ENCODE data around the gene PITX3. TPM values are rescaled to one million over a fixed set of nuclear protein-coding genes. Genes with fewer than 3 reads are reported as not detected.

PITX3 gene
- total RNA-seq, 1 donor from 2014 or later: not detected

GRCh38 chr10:102241032-102241443 is 274 bp downstream of the PITX3 start:
- no peak for DNase-seq (ENCODE audit: low read depth, low spot score)
- Mint-ChIP-seq H3K9me3 (no peaks in the 10 kb centered on the region), H3K27ac (ENCODE audit: unreplicated experiment) (no peak overlapping the region), H3K4me1 (peaks cover 36% of the 10 kb centered on the region), H3K4me3 (peak overlapping the region; percentile 79), H3K36me3 (ENCODE audit: low read depth) (no peaks in the 10 kb centered on the region), H3K27me3 (ENCODE audit: low read depth) (peaks cover 69% of the 10 kb centered on the region)
- TF ChIP-seq CTCF (conservative IDR thresholded peaks at IDR 0.05): no peak

GRCh38 chr10:102240467-102241031 is 763 bp downstream of the PITX3 start:
- DNase-seq (ENCODE audit: low read depth, low spot score): no peak
- Mint-ChIP-seq H3K27ac (ENCODE audit: unreplicated experiment) (no peak overlapping the region), H3K27me3 (ENCODE audit: low read depth) (peaks cover 74% of the 10 kb centered on the region), H3K36me3 (ENCODE audit: low read depth) (no peaks in the 10 kb centered on the region), H3K4me1 (peaks cover 31% of the 10 kb centered on the region), H3K4me3 (peak overlapping the region; percentile 79), H3K9me3 (no peaks in the 10 kb centered on the region)
- TF ChIP-seq CTCF (conservative IDR thresholded peaks at IDR 0.05): no peak

GRCh38 chr10:102237711-102238252 is 3.5 kb downstream of the PITX3 start:
- DNase-seq (ENCODE audit: low read depth, low spot score): no peak
- no peak for TF ChIP-seq CTCF (conservative IDR thresholded peaks at IDR 0.05)
- Mint-ChIP-seq H3K27ac (ENCODE audit: unreplicated experiment) (no peak overlapping the region), H3K4me1 (peaks cover 14% of the 10 kb centered on the region), H3K27me3 (ENCODE audit: low read depth) (peaks cover 93% of the 10 kb centered on the region), H3K36me3 (ENCODE audit: low read depth) (no peaks in the 10 kb centered on the region), H3K9me3 (no peaks in the 10 kb centered on the region), H3K4me3 (no peak overlapping the region)

GRCh38 chr10:102236006-102236405 is 5.3 kb downstream of the PITX3 start:
- Mint-ChIP-seq H3K27ac (ENCODE audit: unreplicated experiment) (no peak overlapping the region), H3K9me3 (no peaks in the 10 kb centered on the region), H3K36me3 (ENCODE audit: low read depth) (no peaks in the 10 kb centered on the region), H3K27me3 (ENCODE audit: low read depth) (peaks cover 96% of the 10 kb centered on the region), H3K4me1 (peaks cover 5% of the 10 kb centered on the region), H3K4me3 (no peak overlapping the region)
- DNase-seq (ENCODE audit: low read depth, low spot score): no peak
- TF ChIP-seq CTCF (conservative IDR thresholded peaks at IDR 0.05): no peak

- DNase-seq (ENCODE audit: low read depth, low spot score): no peak
- H3K27ac Mint-ChIP-seq (ENCODE audit: unreplicated experiment): no peak overlapping the region
- peaks cover 3% of the 10 kb centered on the region for H3K4me1 Mint-ChIP-seq
- no peak for TF ChIP-seq CTCF (conservative IDR thresholded peaks at IDR 0.05)
- H3K4me3 Mint-ChIP-seq: no peak overlapping the region
- no peaks in the 10 kb centered on the region for H3K36me3 Mint-ChIP-seq (ENCODE audit: low read depth)
- peaks cover 97% of the 10 kb centered on the region for H3K27me3 Mint-ChIP-seq (ENCODE audit: low read depth)
- H3K9me3 Mint-ChIP-seq: no peaks in the 10 kb centered on the region
Measured at GRCh38 chr10:102235598-102235920, 5.8 kb downstream of the PITX3 start.

Measured in neural crest cell (in vitro differentiated cells).